ENCODE results near the gene CYP3A4.

The CYP3A4 gene

GRCh38 chr7:99792967-99793366 lies 9.0 kb upstream of the CYP3A4 start:
- TF ChIP-seq, protein P1, sequence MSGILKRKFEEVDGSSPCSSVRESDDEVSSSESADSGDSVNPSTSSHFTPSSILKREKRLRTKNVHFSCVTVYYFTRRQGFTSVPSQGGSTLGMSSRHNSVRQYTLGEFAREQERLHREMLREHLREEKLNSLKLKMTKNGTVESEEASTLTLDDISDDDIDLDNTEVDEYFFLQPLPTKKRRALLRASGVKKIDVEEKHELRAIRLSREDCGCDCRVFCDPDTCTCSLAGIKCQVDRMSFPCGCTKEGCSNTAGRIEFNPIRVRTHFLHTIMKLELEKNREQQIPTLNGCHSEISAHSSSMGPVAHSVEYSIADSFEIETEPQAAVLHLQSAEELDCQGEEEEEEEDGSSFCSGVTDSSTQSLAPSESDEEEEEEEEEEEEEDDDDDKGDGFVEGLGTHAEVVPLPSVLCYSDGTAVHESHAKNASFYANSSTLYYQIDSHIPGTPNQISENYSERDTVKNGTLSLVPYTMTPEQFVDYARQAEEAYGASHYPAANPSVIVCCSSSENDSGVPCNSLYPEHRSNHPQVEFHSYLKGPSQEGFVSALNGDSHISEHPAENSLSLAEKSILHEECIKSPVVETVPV (CRISPR knock-in tag; IDR thresholded peaks at IDR 0.05) = no peak
- TF ChIP-seq OSR1 (CRISPR knock-in tag; IDR thresholded peaks at IDR 0.05) = no peak
- TF ChIP-seq TCF4 (CRISPR knock-in tag; IDR thresholded peaks at IDR 0.05; ENCODE audit: borderline replicate concordance) = no peak
- TF ChIP-seq ZNF70 (CRISPR knock-in tag; IDR thresholded peaks at IDR 0.05) = no peak
- TF ChIP-seq ARNTL (CRISPR knock-in tag; IDR thresholded peaks at IDR 0.05; ENCODE audit: borderline replicate concordance, low read depth) = no peak
- no peak for TF ChIP-seq ZFP3 (CRISPR knock-in tag; IDR thresholded peaks at IDR 0.05)
- TF ChIP-seq, protein P2, sequence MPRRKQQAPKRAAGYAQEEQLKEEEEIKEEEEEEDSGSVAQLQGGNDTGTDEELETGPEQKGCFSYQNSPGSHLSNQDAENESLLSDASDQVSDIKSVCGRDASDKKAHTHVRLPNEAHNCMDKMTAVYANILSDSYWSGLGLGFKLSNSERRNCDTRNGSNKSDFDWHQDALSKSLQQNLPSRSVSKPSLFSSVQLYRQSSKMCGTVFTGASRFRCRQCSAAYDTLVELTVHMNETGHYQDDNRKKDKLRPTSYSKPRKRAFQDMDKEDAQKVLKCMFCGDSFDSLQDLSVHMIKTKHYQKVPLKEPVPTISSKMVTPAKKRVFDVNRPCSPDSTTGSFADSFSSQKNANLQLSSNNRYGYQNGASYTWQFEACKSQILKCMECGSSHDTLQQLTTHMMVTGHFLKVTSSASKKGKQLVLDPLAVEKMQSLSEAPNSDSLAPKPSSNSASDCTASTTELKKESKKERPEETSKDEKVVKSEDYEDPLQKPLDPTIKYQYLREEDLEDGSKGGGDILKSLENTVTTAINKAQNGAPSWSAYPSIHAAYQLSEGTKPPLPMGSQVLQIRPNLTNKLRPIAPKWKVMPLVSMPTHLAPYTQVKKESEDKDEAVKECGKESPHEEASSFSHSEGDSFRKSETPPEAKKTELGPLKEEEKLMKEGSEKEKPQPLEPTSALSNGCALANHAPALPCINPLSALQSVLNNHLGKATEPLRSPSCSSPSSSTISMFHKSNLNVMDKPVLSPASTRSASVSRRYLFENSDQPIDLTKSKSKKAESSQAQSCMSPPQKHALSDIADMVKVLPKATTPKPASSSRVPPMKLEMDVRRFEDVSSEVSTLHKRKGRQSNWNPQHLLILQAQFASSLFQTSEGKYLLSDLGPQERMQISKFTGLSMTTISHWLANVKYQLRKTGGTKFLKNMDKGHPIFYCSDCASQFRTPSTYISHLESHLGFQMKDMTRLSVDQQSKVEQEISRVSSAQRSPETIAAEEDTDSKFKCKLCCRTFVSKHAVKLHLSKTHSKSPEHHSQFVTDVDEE (CRISPR knock-in tag; IDR thresholded peaks at IDR 0.05) = no peak
- ATAC-seq = no peak

DNA sequence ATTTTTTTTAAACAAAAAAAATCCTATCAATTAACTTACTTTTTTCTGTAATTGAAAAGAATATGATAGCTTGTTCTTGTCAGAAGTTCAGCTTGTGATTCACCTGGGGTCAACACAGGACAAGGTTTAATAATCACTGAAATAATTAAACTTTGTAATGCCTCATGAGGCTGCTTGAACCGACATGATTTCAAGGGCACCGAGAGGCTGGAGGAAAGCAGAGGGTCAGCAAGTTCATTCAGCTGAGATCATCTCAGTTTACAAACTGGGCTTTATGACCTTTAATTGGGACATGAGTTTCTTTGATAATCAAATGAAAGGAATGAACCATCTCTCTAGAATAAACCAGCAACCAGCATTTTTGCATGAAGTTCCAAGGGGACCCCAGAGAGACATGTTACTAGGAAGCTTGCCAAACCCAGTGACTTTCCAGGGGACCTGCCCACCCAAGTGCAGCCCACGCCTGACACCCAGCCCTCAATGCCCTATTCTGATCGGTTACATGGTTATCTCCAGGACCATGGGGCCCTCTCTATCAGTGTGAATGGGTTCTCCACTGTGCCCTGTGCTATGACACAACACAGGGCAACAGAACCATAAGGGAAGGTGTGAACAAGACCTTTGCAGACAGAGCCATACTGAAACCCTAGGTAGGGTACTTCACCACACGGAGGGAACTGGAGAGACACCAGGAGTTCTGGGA lies 7.8 kb upstream of the CYP3A4 start:
- no peak for ATAC-seq
- no peak for TF ChIP-seq ZC3H10 (CRISPR knock-in tag; IDR thresholded peaks at IDR 0.05)
- no peak for TF ChIP-seq ZNF70 (CRISPR knock-in tag; IDR thresholded peaks at IDR 0.05)

DNA sequence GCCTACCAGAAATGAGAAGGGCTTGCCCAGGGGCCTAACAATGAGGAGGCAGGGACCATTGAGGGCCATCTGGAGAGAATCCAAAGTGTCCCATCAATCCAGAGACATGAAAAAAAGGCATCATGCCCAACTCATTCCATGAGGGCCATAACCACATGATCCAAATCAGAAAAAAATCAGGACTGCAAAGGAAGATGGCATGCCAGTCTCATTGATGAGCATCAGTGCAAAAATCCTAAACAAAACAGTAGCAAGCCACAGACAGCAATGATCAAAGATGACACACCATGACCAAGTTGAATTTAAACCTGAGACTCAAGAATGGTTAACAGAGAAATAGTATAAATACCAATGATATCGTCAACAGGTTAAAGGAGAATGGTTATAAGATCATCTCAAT lies 7.0 kb upstream of the CYP3A4 start:
- TF ChIP-seq TCF4 (CRISPR knock-in tag; IDR thresholded peaks at IDR 0.05; ENCODE audit: borderline replicate concordance) = no peak
- ATAC-seq = no peak

DNA sequence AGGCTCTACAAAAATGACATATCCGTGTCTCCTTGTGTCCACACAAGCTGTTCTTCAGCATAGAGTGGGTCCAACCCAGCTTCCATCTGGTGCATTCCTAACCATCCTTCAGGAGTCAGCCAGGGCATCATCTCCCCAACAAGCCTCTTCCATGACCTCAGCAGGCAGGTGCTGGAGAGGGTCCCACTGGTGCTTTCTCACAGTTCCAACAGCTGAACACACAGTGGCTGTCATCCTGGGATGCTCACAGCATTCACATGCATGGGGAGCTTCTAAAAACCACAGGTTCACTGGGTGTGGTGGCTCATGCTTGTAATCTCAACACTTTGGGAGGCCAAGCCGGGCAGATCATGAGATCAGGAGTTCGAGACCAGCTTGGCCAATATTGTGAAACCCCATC lies 6.4 kb upstream of the CYP3A4 start:
- TF ChIP-seq PPARA (CRISPR knock-in tag; IDR thresholded peaks at IDR 0.05; ENCODE audit: borderline replicate concordance) (no peak), CSDC2 (CRISPR knock-in tag; IDR thresholded peaks at IDR 0.05) (no peak), ZC3H10 (CRISPR knock-in tag; IDR thresholded peaks at IDR 0.05) (no peak), TOX (CRISPR knock-in tag; IDR thresholded peaks at IDR 0.05; ENCODE audit: borderline replicate concordance) (no peak), RARB (CRISPR knock-in tag; IDR thresholded peaks at IDR 0.05) (no peak), SNAI2 (CRISPR knock-in tag; IDR thresholded peaks at IDR 0.05) (no peak), ESRRG (CRISPR knock-in tag; IDR thresholded peaks at IDR 0.05) (no peak), ARNTL (CRISPR knock-in tag; IDR thresholded peaks at IDR 0.05; ENCODE audit: borderline replicate concordance, low read depth) (no peak), ZNF70 (CRISPR knock-in tag; IDR thresholded peaks at IDR 0.05) (no peak), ZFP30 (CRISPR knock-in tag; IDR thresholded peaks at IDR 0.05) (no peak), OSR1 (CRISPR knock-in tag; IDR thresholded peaks at IDR 0.05) (no peak), ISL1 (CRISPR knock-in tag; IDR thresholded peaks at IDR 0.05) (no peak), TCF4 (CRISPR knock-in tag; IDR thresholded peaks at IDR 0.05; ENCODE audit: borderline replicate concordance) (no peak)
- TF ChIP-seq, protein P3, sequence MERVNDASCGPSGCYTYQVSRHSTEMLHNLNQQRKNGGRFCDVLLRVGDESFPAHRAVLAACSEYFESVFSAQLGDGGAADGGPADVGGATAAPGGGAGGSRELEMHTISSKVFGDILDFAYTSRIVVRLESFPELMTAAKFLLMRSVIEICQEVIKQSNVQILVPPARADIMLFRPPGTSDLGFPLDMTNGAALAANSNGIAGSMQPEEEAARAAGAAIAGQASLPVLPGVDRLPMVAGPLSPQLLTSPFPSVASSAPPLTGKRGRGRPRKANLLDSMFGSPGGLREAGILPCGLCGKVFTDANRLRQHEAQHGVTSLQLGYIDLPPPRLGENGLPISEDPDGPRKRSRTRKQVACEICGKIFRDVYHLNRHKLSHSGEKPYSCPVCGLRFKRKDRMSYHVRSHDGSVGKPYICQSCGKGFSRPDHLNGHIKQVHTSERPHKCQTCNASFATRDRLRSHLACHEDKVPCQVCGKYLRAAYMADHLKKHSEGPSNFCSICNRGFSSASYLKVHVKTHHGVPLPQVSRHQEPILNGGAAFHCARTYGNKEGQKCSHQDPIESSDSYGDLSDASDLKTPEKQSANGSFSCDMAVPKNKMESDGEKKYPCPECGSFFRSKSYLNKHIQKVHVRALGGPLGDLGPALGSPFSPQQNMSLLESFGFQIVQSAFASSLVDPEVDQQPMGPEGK (CRISPR knock-in tag; IDR thresholded peaks at IDR 0.05; ENCODE audit: borderline replicate concordance) = no peak
- no peak for ATAC-seq

- no peak for ATAC-seq
- TF ChIP-seq ZFP3 (CRISPR knock-in tag; IDR thresholded peaks at IDR 0.05) (no peak), GLIS3 (CRISPR knock-in tag; IDR thresholded peaks at IDR 0.05) (no peak), SNAI2 (CRISPR knock-in tag; IDR thresholded peaks at IDR 0.05) (no peak), ZC3H10 (CRISPR knock-in tag; IDR thresholded peaks at IDR 0.05) (no peak), ZNF70 (CRISPR knock-in tag; IDR thresholded peaks at IDR 0.05) (no peak), ZNF565 (CRISPR knock-in tag; conservative IDR thresholded peaks at IDR 0.05; ENCODE audit: low read depth) (no peak), TCF4 (CRISPR knock-in tag; IDR thresholded peaks at IDR 0.05; ENCODE audit: borderline replicate concordance) (no peak), PPARA (CRISPR knock-in tag; IDR thresholded peaks at IDR 0.05; ENCODE audit: borderline replicate concordance) (no peak), OSR1 (CRISPR knock-in tag; IDR thresholded peaks at IDR 0.05) (no peak)
- TF ChIP-seq, protein P1 (CRISPR knock-in tag; IDR thresholded peaks at IDR 0.05) = no peak
Measured at GRCh38 chr7:99789441-99790070, 5.6 kb upstream of the CYP3A4 start.

Measured in SK-N-SH treated with all-trans-retinoic acid at 6 μM for 48 hours (cell line).